BLaER1 treated with 17β-estradiol and CSF1 and Interleukin-3, amounts not matched to agents 10 nM and 100 nM (cell line): ENCODE data around the gene CHD2.

Experiments
- H3K27ac ChIP-seq, 11 experiments: shearing (Covaris generic); formaldehyde crosslinking; 2 replicates each; pipeline ENCODE4 v1.8.1; 2022
- H3K27me3 ChIP-seq, 11 experiments: shearing (Covaris generic); formaldehyde crosslinking; 2 replicates each; pipeline ENCODE4 v1.8.1; 2022
- H3K36me3 ChIP-seq, 11 experiments: shearing (Covaris generic); formaldehyde crosslinking; 2 replicates each; pipeline ENCODE4 v1.8.1; 2022
- H3K4me1 ChIP-seq, 10 experiments: shearing (Covaris generic); formaldehyde crosslinking; 2 replicates each; pipeline ENCODE4 v1.8.1; 2022
- H3K4me2 ChIP-seq, 11 experiments: shearing (Covaris generic); formaldehyde crosslinking; 2 replicates each; pipeline ENCODE4 v1.8.1; 2022
- H3K4me3 ChIP-seq, 10 experiments: shearing (Covaris generic); formaldehyde crosslinking; 2 replicates each; pipeline ENCODE4 v1.8.1; 2022
- H3K9ac ChIP-seq, 11 experiments: shearing (Covaris generic); formaldehyde crosslinking; 2 replicates each; pipeline ENCODE4 v1.8.1; 2022
- H3K9me3 ChIP-seq, 11 experiments: shearing (Covaris generic); formaldehyde crosslinking; replicated peaks in 1 of 11; 2 replicates each; pipeline ENCODE4 v1.8.1; 2022
- H4K20me1 ChIP-seq, 11 experiments: shearing (Covaris generic); formaldehyde crosslinking; 2 replicates each; pipeline ENCODE4 v1.8.1; 2022
- Cebpa-rat ChIP-seq, 11 experiments: shearing (Covaris generic); IDR thresholded peaks; 2 replicates each; pipeline ENCODE4 v1.8.1; 2022

Gene CHD2

DNA sequence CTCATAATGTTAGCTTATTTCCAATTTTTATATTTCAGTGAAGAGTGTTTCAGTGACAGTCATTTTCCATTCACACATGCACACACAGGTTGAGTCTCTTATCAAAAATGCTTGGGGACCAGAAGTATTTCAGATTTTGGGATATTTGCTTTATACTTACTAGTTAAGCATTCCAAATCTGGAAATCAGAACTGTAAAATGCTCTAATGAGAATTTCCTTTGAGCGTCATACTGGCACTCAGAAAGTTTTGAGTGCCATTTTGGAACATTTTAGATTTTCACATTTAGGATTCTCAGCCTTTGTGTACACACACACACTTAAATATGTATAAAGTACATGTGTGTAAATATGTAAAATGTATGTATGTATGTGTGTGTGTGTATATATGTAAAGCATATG lies 71.0 kb downstream of the CHD2 start:
- H3K27me3 ChIP-seq: no peaks in the 10 kb centered on the region
- peaks cover 0 to 45% (median 12%) of the 10 kb centered on the region in 11 experiments; a peak in 10 of 22 replicates for H4K20me1 ChIP-seq
- no peak for TF ChIP-seq Cebpa-rat (IDR thresholded peaks at IDR 0.05)
- peak overlapping the region in 2 of 11 experiments; percentile 0 to 32; a peak in 1 of 22 replicates for H3K4me2 ChIP-seq
- peaks cover 0 to 51% (median 13%) of the 10 kb centered on the region in 10 experiments; a peak in 15 of 20 replicates for H3K4me1 ChIP-seq
- H3K27ac ChIP-seq: peak overlapping the region in 1 of 11 experiments; percentile 96; a peak in 1 of 22 replicates
- H3K9me3 ChIP-seq: no peaks in the 10 kb centered on the region
- H3K9ac ChIP-seq: no peak overlapping the region
- H3K36me3 ChIP-seq: peaks cover 92 to 100% (median 98%) of the 10 kb centered on the region in 11 experiments
- H3K4me3 ChIP-seq: no peak overlapping the region

DNA sequence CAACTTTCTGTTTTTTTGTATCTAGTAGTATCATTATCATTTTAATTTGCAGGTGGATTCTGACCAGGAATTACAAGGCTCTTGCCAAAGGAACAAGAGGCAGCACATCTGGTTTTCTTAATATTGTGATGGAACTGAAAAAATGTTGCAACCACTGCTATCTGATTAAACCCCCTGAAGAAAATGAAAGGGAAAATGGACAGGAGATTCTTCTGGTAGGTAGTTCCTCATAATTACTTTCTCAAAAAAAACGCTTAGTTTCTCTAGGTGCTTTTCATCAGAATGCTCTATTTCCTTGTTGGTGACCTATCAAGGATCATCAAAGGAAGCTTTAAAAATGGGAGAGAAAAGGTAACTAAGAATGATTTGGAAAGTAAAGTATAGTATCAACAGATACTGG lies 71.6 kb downstream of the CHD2 start:
- H3K27me3 ChIP-seq: no peaks in the 10 kb centered on the region
- peaks cover 0 to 46% (median 12%) of the 10 kb centered on the region in 11 experiments; a peak in 10 of 22 replicates for H4K20me1 ChIP-seq
- peak overlapping the region in 1 of 11 experiments; percentile 96; a peak in 1 of 22 replicates for H3K27ac ChIP-seq
- H3K4me1 ChIP-seq: peaks cover 0 to 51% (median 13%) of the 10 kb centered on the region in 10 experiments; a peak in 15 of 20 replicates
- peaks cover 92 to 100% (median 98%) of the 10 kb centered on the region in 11 experiments for H3K36me3 ChIP-seq
- H3K9ac ChIP-seq: no peak overlapping the region
- no peak for TF ChIP-seq Cebpa-rat (IDR thresholded peaks at IDR 0.05)
- H3K4me2 ChIP-seq: peak overlapping the region in 1 of 11 experiments; percentile 0; a peak in 2 of 22 replicates
- no peaks in the 10 kb centered on the region for H3K9me3 ChIP-seq
- H3K4me3 ChIP-seq: no peak overlapping the region

DNA sequence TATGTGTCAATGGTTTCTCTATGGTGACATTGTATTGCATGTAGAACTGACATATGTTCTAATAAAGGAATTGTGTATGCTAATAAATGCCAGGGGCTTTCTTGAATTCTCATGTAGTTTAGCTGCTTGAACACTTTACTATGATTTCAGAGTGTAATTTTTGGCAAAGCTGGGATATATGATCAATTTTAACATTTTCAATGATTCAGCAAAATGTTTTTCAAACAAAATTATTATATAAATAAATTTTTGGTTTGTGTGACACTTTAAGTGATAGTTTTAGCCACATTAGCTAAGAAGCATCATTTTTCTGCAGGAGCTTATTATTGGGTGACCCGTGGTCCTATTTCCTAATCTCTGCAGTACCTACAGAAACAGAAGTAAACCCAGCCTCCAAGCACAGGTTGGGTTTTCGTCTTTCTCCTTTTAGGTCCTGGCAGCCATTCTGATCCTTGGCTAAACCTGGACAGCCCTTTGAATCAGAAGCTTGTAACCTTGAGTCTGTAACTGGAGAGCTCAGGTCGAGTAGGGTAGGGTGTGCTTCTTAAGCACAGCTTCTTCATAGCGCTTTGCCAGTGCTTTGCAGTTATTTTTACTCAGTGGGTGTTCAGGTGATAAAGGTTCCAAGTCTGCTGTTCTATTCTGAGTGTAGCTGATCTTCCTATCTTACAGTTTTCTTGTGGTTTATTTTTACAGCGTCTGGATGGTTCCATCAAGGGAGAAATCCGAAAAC lies 74.2 kb downstream of the CHD2 start:
- H3K9me3 ChIP-seq: no peaks in the 10 kb centered on the region
- peaks cover 0 to 59% (median 6%) of the 10 kb centered on the region in 11 experiments; a peak in 11 of 22 replicates for H4K20me1 ChIP-seq
- no peak for TF ChIP-seq Cebpa-rat (IDR thresholded peaks at IDR 0.05)
- H3K4me2 ChIP-seq: no peak overlapping the region
- H3K4me1 ChIP-seq: peaks cover 0 to 30% (median under 1%) of the 10 kb centered on the region in 10 experiments; a peak in 10 of 20 replicates
- no peak overlapping the region for H3K9ac ChIP-seq
- H3K4me3 ChIP-seq: no peak overlapping the region
- peaks cover 97 to 100% (median 98%) of the 10 kb centered on the region in 11 experiments for H3K36me3 ChIP-seq
- no peaks in the 10 kb centered on the region for H3K27me3 ChIP-seq
- H3K27ac ChIP-seq: no peak overlapping the region

DNA sequence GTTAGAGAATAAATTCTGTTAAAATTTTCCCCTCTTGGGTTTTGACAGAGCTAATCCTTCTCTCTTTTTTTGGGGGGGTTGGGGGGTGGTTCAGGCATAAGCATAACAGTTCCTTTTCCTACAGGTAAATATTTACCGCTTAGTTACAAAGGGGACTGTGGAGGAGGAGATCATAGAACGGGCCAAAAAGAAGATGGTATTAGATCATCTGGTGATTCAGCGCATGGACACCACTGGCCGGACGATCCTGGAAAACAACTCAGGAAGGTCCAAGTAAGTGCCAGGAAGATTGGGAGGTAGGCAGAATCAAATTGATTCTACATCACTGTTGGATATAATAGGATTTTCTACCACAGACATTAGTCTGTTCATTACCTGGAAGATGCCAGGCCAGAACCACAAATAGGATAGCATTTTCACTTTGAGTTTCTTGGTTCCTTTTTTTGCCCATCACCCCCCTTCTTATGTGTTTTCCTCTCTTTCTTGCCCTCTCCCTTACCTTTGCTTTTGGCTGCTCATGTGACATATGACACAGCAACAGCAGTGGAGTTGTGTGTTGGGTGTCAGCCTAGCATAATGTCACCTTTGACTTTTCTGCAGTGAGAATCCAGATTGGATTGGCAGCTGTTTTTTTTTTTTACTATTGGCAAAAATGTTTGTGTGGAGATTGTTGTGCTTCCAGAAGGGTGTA lies 79.0 kb downstream of the CHD2 start:
- Histone ChIP-seq H3K4me2 (no peak overlapping the region), H3K4me1 (no peaks in the 10 kb centered on the region), H4K20me1 (peaks cover 0 to 89% (median 8%) of the 10 kb centered on the region in 11 experiments; a peak in 13 of 22 replicates), H3K36me3 (peaks cover 96 to 100% (median 100%) of the 10 kb centered on the region in 11 experiments), H3K27me3 (no peaks in the 10 kb centered on the region), H3K27ac (no peak overlapping the region), H3K9ac (no peak overlapping the region), H3K4me3 (no peak overlapping the region), H3K9me3 (no peaks in the 10 kb centered on the region)
- no peak for TF ChIP-seq Cebpa-rat (IDR thresholded peaks at IDR 0.05)

DNA sequence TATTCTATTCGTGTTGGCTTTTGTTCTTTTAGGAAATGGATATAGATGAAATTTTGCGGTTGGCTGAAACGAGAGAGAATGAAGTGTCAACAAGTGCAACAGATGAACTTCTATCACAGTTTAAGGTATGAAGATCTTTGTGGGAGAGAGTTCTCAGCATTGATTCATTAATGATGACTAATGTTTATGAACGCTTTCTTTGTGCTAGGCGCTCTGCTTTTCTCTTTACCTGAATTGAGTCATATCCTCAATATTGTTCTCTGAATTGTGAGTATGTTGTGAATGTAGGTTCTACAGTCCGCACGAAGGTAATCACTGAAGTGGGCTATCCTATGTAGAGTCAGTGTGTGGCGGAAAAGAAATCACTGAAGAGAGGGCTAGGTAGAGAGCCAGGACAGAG lies 81.2 kb downstream of the CHD2 start:
- H3K27ac ChIP-seq: no peak overlapping the region
- TF ChIP-seq Cebpa-rat (IDR thresholded peaks at IDR 0.05): no peak
- no peaks in the 10 kb centered on the region for H3K4me1 ChIP-seq
- H3K9ac ChIP-seq: no peak overlapping the region
- no peak overlapping the region for H3K4me3 ChIP-seq
- H3K27me3 ChIP-seq: no peaks in the 10 kb centered on the region
- H3K36me3 ChIP-seq: peaks cover 94 to 100% (median 99%) of the 10 kb centered on the region in 11 experiments
- no peak overlapping the region for H3K4me2 ChIP-seq
- peaks cover 0 to 90% (median 8%) of the 10 kb centered on the region in 11 experiments; a peak in 13 of 22 replicates for H4K20me1 ChIP-seq
- no peaks in the 10 kb centered on the region for H3K9me3 ChIP-seq

DNA sequence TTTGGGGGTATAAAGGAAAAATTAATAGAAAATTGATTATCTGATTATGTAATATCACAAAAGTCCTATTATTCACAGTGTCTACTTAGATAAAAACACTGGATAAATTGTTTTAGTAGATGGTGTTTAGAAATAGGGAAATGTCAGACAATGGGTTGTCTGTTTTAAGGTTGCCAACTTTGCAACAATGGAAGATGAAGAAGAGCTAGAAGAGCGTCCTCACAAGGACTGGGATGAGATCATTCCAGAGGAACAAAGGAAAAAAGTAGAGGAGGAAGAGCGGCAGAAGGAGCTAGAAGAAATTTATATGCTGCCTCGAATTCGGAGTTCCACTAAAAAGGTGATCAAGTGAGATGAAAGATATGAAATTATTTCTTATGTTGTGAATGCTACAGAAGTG lies 84.0 kb downstream of the CHD2 start:
- Histone ChIP-seq H3K9me3 (no peaks in the 10 kb centered on the region), H3K9ac (no peak overlapping the region), H3K4me3 (no peak overlapping the region), H3K27me3 (no peaks in the 10 kb centered on the region), H3K27ac (no peak overlapping the region), H3K4me1 (0 out of 20 replicates have a peak, but pooled peaks cover 0 to 5% (median 0%) of the 10 kb centered on the region in 10 experiments), H3K36me3 (peaks cover 92 to 100% (median 97%) of the 10 kb centered on the region in 11 experiments), H3K4me2 (no peak overlapping the region), H4K20me1 (peaks cover 0 to 89% (median 8%) of the 10 kb centered on the region in 11 experiments; a peak in 12 of 22 replicates)
- no peak for TF ChIP-seq Cebpa-rat (IDR thresholded peaks at IDR 0.05)

DNA sequence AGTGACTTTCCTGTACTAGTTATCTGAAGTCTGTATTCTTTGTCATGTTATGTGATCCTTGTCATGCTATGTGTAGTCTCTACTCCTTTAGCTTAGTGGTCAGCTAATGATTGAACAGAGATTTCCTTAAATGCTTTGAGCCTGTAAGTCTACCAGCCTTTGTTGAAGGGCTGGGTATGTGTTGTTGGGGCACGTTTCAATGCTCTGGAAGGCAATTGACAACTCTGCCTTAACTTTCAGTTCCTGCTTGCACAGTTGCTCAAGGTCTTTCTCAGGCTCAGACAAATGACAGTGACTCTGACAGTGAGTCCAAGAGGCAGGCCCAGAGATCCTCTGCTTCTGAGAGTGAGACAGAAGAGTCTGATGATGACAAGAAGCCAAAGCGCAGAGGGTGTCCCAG lies 89.3 kb downstream of the CHD2 start:
- Histone ChIP-seq H3K27me3 (no peaks in the 10 kb centered on the region), H3K4me3 (no peak overlapping the region), H4K20me1 (peaks cover 0 to 93% (median 18%) of the 10 kb centered on the region in 11 experiments; a peak in 13 of 22 replicates), H3K27ac (peak overlapping the region in 1 of 11 experiments; percentile 11; a peak in 1 of 22 replicates), H3K9me3 (no peaks in the 10 kb centered on the region), H3K4me2 (no peak overlapping the region), H3K9ac (no peak overlapping the region), H3K36me3 (peaks cover 93 to 100% (median 96%) of the 10 kb centered on the region in 11 experiments), H3K4me1 (0 out of 20 replicates have a peak, but pooled peaks cover 0 to 9% (median 0%) of the 10 kb centered on the region in 10 experiments)
- no peak for TF ChIP-seq Cebpa-rat (IDR thresholded peaks at IDR 0.05)

DNA sequence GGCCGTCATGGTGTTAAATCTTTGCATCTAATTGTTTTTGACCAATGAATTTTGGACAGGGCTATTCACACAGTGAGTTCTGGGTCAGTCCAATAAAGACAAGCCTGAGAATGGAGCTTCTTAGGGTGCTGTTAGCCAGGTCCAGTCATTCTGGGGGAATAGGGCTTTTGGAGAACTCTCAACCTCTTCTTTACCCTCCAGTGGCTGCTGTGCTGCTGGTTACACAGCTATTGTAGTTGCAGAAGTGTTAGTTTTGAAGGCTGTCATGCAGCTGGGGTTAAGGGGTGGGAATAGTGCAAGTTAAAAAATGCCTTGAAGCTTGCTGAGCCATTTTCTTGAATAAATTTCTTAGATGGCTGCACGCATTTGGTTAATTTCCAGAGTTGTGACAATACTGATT lies 89.9 kb downstream of the CHD2 start:
- no peaks in the 10 kb centered on the region for H3K9me3 ChIP-seq
- H3K27ac ChIP-seq: no peak overlapping the region
- H3K4me1 ChIP-seq: 0 out of 20 replicates have a peak, but pooled peaks cover 0 to 9% (median 0%) of the 10 kb centered on the region in 10 experiments
- H3K27me3 ChIP-seq: no peaks in the 10 kb centered on the region
- no peak for TF ChIP-seq Cebpa-rat (IDR thresholded peaks at IDR 0.05)
- H3K36me3 ChIP-seq: peaks cover 93 to 100% (median 96%) of the 10 kb centered on the region in 11 experiments
- no peak overlapping the region for H3K4me2 ChIP-seq
- no peak overlapping the region for H3K9ac ChIP-seq
- peaks cover 0 to 94% (median 18%) of the 10 kb centered on the region in 11 experiments; a peak in 13 of 22 replicates for H4K20me1 ChIP-seq
- no peak overlapping the region for H3K4me3 ChIP-seq

DNA sequence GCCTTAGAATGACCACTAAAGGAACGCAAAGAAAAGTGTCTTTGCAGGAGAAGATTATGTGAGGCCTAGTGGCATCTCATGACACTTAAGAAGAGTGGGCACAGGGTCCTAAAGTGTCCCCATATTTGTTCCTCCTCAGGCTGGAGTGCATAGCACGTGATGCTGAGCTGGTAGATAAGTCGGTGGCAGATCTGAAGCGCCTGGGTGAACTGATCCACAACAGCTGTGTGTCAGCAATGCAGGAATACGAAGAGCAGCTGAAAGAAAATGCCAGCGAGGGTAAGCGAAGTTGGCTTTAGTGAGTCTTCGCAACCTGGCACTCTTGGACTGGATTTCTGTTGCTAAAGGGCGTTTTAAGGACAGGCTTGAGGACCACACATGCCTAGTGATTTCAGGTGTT lies 92.6 kb downstream of the CHD2 start:
- Histone ChIP-seq H3K9me3 (no peaks in the 10 kb centered on the region), H3K36me3 (peaks cover 96 to 100% (median 98%) of the 10 kb centered on the region in 11 experiments), H3K4me1 (0 out of 20 replicates have a peak, but pooled peaks cover 0 to 9% (median 0%) of the 10 kb centered on the region in 10 experiments)

More for the DNA sequence above, 92.6 kb downstream of the CHD2 start:
- Histone ChIP-seq H3K9ac (no peak overlapping the region), H3K27me3 (no peaks in the 10 kb centered on the region), H3K27ac (no peak overlapping the region), H3K4me3 (no peak overlapping the region), H4K20me1 (peaks cover 0 to 88% (median 18%) of the 10 kb centered on the region in 11 experiments; a peak in 13 of 22 replicates), H3K4me2 (no peak overlapping the region)
- TF ChIP-seq Cebpa-rat (IDR thresholded peaks at IDR 0.05): no peak
